Mesenchymal stem cell (in vitro differentiated cells and primary cell): ENCODE data around the gene RDH11.
A peak's percentile ranks its signal among the peaks of the same experiment; 100 is the strongest.

Experiments
- DNase-seq: peaks from one replicate; pipeline ENCODE4 v3.0.0-alpha.2; 2013
- H2AFZ ChIP-seq: one replicate; pipeline ENCODE4 v1.6.1; 2013; ENCODE audit warnings: low read depth, mild to moderate bottlenecking, control low read depth, inconsistent platforms, low read length, moderate library complexity
- H2AK5ac ChIP-seq: 2 replicates; pipeline ENCODE4 v1.6.1; 2013; ENCODE audit warnings: low read length, moderate library complexity, mild to moderate bottlenecking, inconsistent platforms; ENCODE audit not compliant: severe bottlenecking
- H2BK120ac ChIP-seq: one replicate; pipeline ENCODE4 v1.6.1; 2013; ENCODE audit warnings: low read depth, mild to moderate bottlenecking, inconsistent platforms, low read length, moderate library complexity
- H2BK12ac ChIP-seq, 2 experiments: one replicate each; pipeline ENCODE4 v1.6.1; 2013; ENCODE audit warnings: inconsistent platforms in 2 of 2, low read length in 2 of 2, mild to moderate bottlenecking in 2 of 2, moderate library complexity in 2 of 2, control low read depth in 1 of 2
- H2BK15ac ChIP-seq: one replicate; pipeline ENCODE4 v1.6.1; 2013; ENCODE audit warnings: mild to moderate bottlenecking, low read depth, inconsistent platforms; ENCODE audit not compliant: poor library complexity, severe bottlenecking
- H2BK5ac ChIP-seq: 2 replicates; pipeline ENCODE4 v1.6.1; 2013; ENCODE audit warnings: low read depth, mild to moderate bottlenecking, low read length, control low read depth, inconsistent platforms; ENCODE audit not compliant: poor library complexity, severe bottlenecking
- H3K14ac ChIP-seq, 2 experiments: one replicate each; pipeline ENCODE4 v1.6.1; 2013; ENCODE audit warnings: inconsistent platforms in 2 of 2, low read length in 2 of 2, control low read depth in 1 of 2, mild to moderate bottlenecking in 1 of 2, moderate library complexity in 1 of 2
- H3K18ac ChIP-seq, 2 experiments: one replicate each; pipeline ENCODE4 v1.6.1; 2013; ENCODE audit warnings: inconsistent platforms in 2 of 2, low read length in 2 of 2, control low read depth in 1 of 2, low read depth in 1 of 2, mild to moderate bottlenecking in 1 of 2
- H3K23ac ChIP-seq, 2 experiments: one replicate each; pipeline ENCODE4 v1.6.1; 2013; ENCODE audit warnings: inconsistent platforms in 2 of 2, low read length in 2 of 2, mild to moderate bottlenecking in 2 of 2, moderate library complexity in 2 of 2, control low read depth in 1 of 2
- H3K27ac ChIP-seq: 2 replicates; pipeline ENCODE4 v1.5.1; 2013; ENCODE audit warnings: mild to moderate bottlenecking, moderate library complexity, low read length, control low read depth, inconsistent platforms; ENCODE audit not compliant: poor library complexity, severe bottlenecking
- H3K27me3 ChIP-seq, 2 experiments: 2 replicates each; pipeline versions ENCODE4 v1.6.1 to v1.7.0; 2013; ENCODE audit warnings: low read length in 2 of 2, mild to moderate bottlenecking in 2 of 2, moderate library complexity in 2 of 2, control low read depth in 1 of 2, inconsistent platforms in 1 of 2; ENCODE audit not compliant: control insufficient read depth in 1 of 2, insufficient read depth in 1 of 2
- H3K36me3 ChIP-seq, 2 experiments: 2 replicates each; pipeline versions ENCODE4 v1.6.1 to v1.7.0; 2013; ENCODE audit warnings: low read length in 2 of 2, control low read depth in 1 of 2, inconsistent platforms in 1 of 2, low read depth in 1 of 2, mild to moderate bottlenecking in 1 of 2; ENCODE audit not compliant: insufficient read depth in 2 of 2, control insufficient read depth in 1 of 2
- H3K4ac ChIP-seq, 2 experiments: one replicate each; pipeline ENCODE4 v1.6.1; 2013; ENCODE audit warnings: inconsistent platforms in 2 of 2, low read length in 2 of 2, mild to moderate bottlenecking in 2 of 2, moderate library complexity in 2 of 2, control low read depth in 1 of 2, low read depth in 1 of 2
- H3K4me1 ChIP-seq: 2 replicates; pipeline ENCODE4 v1.6.1; 2013; ENCODE audit warnings: low read depth, low read length, control low read depth; ENCODE audit not compliant: control insufficient read depth, insufficient read depth
- H3K4me2 ChIP-seq: 2 replicates; pipeline ENCODE4 v1.6.1; 2013; ENCODE audit warnings: low read length, mild to moderate bottlenecking, inconsistent platforms; ENCODE audit not compliant: poor library complexity, severe bottlenecking
- H3K4me3 ChIP-seq, 2 experiments: 2 replicates each; pipeline versions ENCODE4 v1.5.1 to v1.7.0; 2013; ENCODE audit warnings: low read length in 2 of 2, mild to moderate bottlenecking in 2 of 2, control low read depth in 1 of 2, low read depth in 1 of 2; ENCODE audit not compliant: insufficient read depth in 1 of 2
- H3K79me1 ChIP-seq: replicated peaks from 2 replicates; pipeline ENCODE4 v1.6.1; 2013; ENCODE audit warnings: mild to moderate bottlenecking, control low read depth, low read length, inconsistent platforms; ENCODE audit not compliant: poor library complexity, severe bottlenecking
- H3K9ac ChIP-seq: 2 replicates; pipeline ENCODE4 v1.7.0; 2013; ENCODE audit warnings: mild to moderate bottlenecking, low read length, moderate library complexity
- H3K9me3 ChIP-seq: 2 replicates; pipeline ENCODE4 v1.7.0; 2013; ENCODE audit warnings: mild to moderate bottlenecking, low read length; ENCODE audit not compliant: control insufficient read depth
- H4K8ac ChIP-seq: one replicate; pipeline ENCODE4 v1.6.1; 2013; ENCODE audit warnings: inconsistent platforms, mild to moderate bottlenecking, low read length, moderate library complexity
- H4K91ac ChIP-seq: one replicate; pipeline ENCODE4 v1.6.1; 2013; ENCODE audit warnings: mild to moderate bottlenecking, low read length, inconsistent platforms
- WGBS: methylation state at CpG from one replicate; pipeline ENCODE4 v1.1.7; 2013; ENCODE audit warnings: mixed read lengths; 5-methylcytosine and 5-hydroxymethylcytosine counted together

Gene RDH11

GRCh38 chr14:67668559-67668958 is 27.0 kb downstream of the RDH11 start:
- no peak overlapping the region for H4K91ac ChIP-seq
- peaks cover 5% of the 10 kb centered on the region for H3K79me1 ChIP-seq
- DNase-seq: no peak
- no peak overlapping the region for H3K18ac ChIP-seq
- no peak overlapping the region for H3K14ac ChIP-seq
- no peak overlapping the region for H3K27ac ChIP-seq
- H3K4me2 ChIP-seq: no peak overlapping the region
- H3K23ac ChIP-seq: no peak overlapping the region
- no peaks in the 10 kb centered on the region for H3K27me3 ChIP-seq
- no peak overlapping the region for H4K8ac ChIP-seq
- no peak overlapping the region for H3K4ac ChIP-seq
- no peaks in the 10 kb centered on the region for H3K9me3 ChIP-seq
- H3K4me1 ChIP-seq: peaks cover 7% of the 10 kb centered on the region
- H3K36me3 ChIP-seq: peaks cover 0 to 3% of the 10 kb centered on the region in 2 experiments
- H2BK12ac ChIP-seq: no peak overlapping the region
- H2BK5ac ChIP-seq: no peak overlapping the region
- H2BK15ac ChIP-seq: no peak overlapping the region
- H3K4me3 ChIP-seq: no peak overlapping the region
- H2AK5ac ChIP-seq: no peak overlapping the region
- H2AFZ ChIP-seq: no peak overlapping the region
- no peak overlapping the region for H2BK120ac ChIP-seq
- H3K9ac ChIP-seq: no peak overlapping the region

DNA sequence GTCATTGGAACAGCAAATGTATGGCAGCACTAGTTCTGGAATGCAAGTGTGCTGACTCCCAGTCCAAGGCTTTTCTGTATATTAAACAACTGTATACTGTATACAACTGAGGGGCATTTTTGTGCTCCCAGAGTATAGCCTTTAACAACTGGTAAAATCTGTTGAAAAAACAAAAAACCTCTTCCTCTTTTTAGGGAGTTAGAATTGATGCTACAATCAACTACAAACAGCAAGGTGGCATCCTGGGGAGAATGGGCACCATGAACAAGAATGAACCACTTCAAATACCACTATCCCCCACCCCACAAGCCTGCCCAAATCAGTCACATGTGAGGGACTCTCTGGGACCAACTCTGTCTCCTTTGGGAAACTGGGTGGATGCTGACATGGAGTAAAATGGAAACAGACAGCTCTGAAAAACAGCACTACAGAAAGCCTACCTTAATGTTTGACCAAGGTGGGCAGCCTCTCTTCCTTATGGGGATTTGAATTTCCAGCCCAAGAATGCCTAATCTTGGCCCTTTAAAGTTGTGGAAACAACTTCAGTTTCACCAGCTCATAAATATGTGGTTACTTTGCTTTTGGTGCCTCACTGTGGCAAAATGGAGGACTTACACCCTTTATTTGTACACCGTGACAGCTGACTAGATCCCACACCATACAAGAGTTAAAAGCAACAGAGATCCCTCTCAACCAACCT is 28.7 kb downstream of the RDH11 start:
- H2BK5ac ChIP-seq: no peak overlapping the region
- H2AK5ac ChIP-seq: no peak overlapping the region
- no peak overlapping the region for H3K27ac ChIP-seq
- H3K4ac ChIP-seq: peak overlapping the region in 1 of 2 experiments; percentile 69
- no peak overlapping the region for H3K4me2 ChIP-seq
- H3K27me3 ChIP-seq: no peaks in the 10 kb centered on the region
- no peak overlapping the region for H3K18ac ChIP-seq
- H3K9me3 ChIP-seq: no peaks in the 10 kb centered on the region
- H2BK12ac ChIP-seq: no peak overlapping the region
- H3K4me1 ChIP-seq: peaks cover 2% of the 10 kb centered on the region
- H3K14ac ChIP-seq: no peak overlapping the region
- peaks cover 5% of the 10 kb centered on the region for H3K79me1 ChIP-seq
- H3K9ac ChIP-seq: peak overlapping the region; percentile 77
- H4K8ac ChIP-seq: no peak overlapping the region
- no peak overlapping the region for H4K91ac ChIP-seq
- no peak overlapping the region for H2BK15ac ChIP-seq
- H2BK120ac ChIP-seq: no peak overlapping the region
- H3K23ac ChIP-seq: no peak overlapping the region
- 33% methylated on average over 1 of the region's 1 CpG for WGBS
- no peak overlapping the region for H3K4me3 ChIP-seq
- H3K36me3 ChIP-seq: peaks cover 3% of the 10 kb centered on the region in 2 experiments
- DNase-seq: peak; percentile 78
- no peak overlapping the region for H2AFZ ChIP-seq

- no peak overlapping the region for H2BK12ac ChIP-seq
- H3K79me1 ChIP-seq: peaks cover 7% of the 10 kb centered on the region
- H3K27me3 ChIP-seq: no peaks in the 10 kb centered on the region
- H3K14ac ChIP-seq: no peak overlapping the region
- H2BK15ac ChIP-seq: no peak overlapping the region
- no peak overlapping the region for H4K8ac ChIP-seq
- H4K91ac ChIP-seq: no peak overlapping the region
- H3K18ac ChIP-seq: no peak overlapping the region
- H2BK120ac ChIP-seq: no peak overlapping the region
- no peak overlapping the region for H3K4me2 ChIP-seq
- peak; percentile 62 for DNase-seq
- no peak overlapping the region for H2AFZ ChIP-seq
- peak overlapping the region; percentile 77 for H3K9ac ChIP-seq
- no peak overlapping the region for H3K4me3 ChIP-seq
- H2AK5ac ChIP-seq: no peak overlapping the region
- no peak overlapping the region for H3K4ac ChIP-seq
- no peak overlapping the region for H3K23ac ChIP-seq
- H3K27ac ChIP-seq: no peak overlapping the region
- H3K36me3 ChIP-seq: peaks cover 7 to 8% of the 10 kb centered on the region in 2 experiments
- 100% methylated on average over 1 of the region's 2 CpGs for WGBS
- no peaks in the 10 kb centered on the region for H3K9me3 ChIP-seq
- H3K4me1 ChIP-seq: no peaks in the 10 kb centered on the region
- no peak overlapping the region for H2BK5ac ChIP-seq
Measured at GRCh38 chr14:67665868-67666267, 29.7 kb downstream of the RDH11 start.

DNA sequence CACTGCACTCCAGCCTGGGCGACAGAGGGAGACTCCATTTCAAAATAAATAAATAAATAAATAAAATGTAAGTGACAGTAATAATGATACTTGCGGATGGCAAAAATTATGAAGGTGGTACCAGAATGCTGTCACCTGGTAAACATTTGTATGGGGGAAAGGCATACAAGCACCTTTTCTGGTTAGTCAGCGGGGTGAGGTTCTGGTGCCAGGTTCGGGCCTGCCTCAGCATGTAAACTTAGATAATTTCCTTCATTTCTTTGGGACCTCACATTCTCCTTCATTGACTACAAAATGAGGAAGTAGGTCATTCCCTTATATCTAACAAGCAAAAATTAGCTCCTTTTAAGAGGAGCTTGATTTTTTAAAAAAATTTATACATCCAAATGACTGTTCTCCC is 31.9 kb downstream of the RDH11 start:
- 100% methylated on average over 1 of the region's 4 CpGs for WGBS

More for the DNA sequence above, 31.9 kb downstream of the RDH11 start:
- H3K18ac ChIP-seq: no peak overlapping the region
- H2BK5ac ChIP-seq: no peak overlapping the region
- H4K8ac ChIP-seq: no peak overlapping the region
- H3K36me3 ChIP-seq: peaks cover 10 to 28% of the 10 kb centered on the region in 2 experiments
- no peak overlapping the region for H2AFZ ChIP-seq
- no peak overlapping the region for H3K27ac ChIP-seq
- no peaks in the 10 kb centered on the region for H3K4me1 ChIP-seq
- DNase-seq: no peak
- H3K9me3 ChIP-seq: no peaks in the 10 kb centered on the region
- no peak overlapping the region for H3K4me3 ChIP-seq
- peaks cover 14% of the 10 kb centered on the region for H3K79me1 ChIP-seq
- no peak overlapping the region for H3K14ac ChIP-seq
- no peak overlapping the region for H3K4ac ChIP-seq
- H2AK5ac ChIP-seq: no peak overlapping the region
- H2BK120ac ChIP-seq: no peak overlapping the region
- no peak overlapping the region for H2BK15ac ChIP-seq
- no peaks in the 10 kb centered on the region for H3K27me3 ChIP-seq
- H3K9ac ChIP-seq: no peak overlapping the region
- no peak overlapping the region for H4K91ac ChIP-seq
- no peak overlapping the region for H2BK12ac ChIP-seq
- H3K4me2 ChIP-seq: no peak overlapping the region
- no peak overlapping the region for H3K23ac ChIP-seq
